H9 (cell line): ENCODE measurements around the gene JARID2. TPM values are rescaled to one million over a fixed set of nuclear protein-coding genes. Genes with fewer than 3 reads are reported as not detected.
A peak's percentile ranks its signal among the peaks of the same experiment; 100 is the strongest.

Experiments
- DNase-seq: peaks from one replicate; pipeline ENCODE4 v3.0.0-alpha.2; 2017
- H2AFZ ChIP-seq: one replicate; pipeline ENCODE4 v1.6.1; 2013; ENCODE audit warnings: mild to moderate bottlenecking, low read length, control low read depth, moderate library complexity
- H2AK5ac ChIP-seq: 2 replicates; pipeline ENCODE4 v1.6.1; 2013; ENCODE audit warnings: low read length, control low read depth, mixed read lengths; ENCODE audit not compliant: insufficient read length
- H2BK120ac ChIP-seq: one replicate; pipeline ENCODE4 v1.6.1; 2013; ENCODE audit warnings: low read depth, mild to moderate bottlenecking, low read length, control low read depth, inconsistent platforms; ENCODE audit not compliant: poor library complexity, severe bottlenecking
- H2BK12ac ChIP-seq: 2 replicates; pipeline ENCODE4 v1.6.1; 2013; ENCODE audit warnings: low read length, control low read depth, mixed read lengths, low read depth; ENCODE audit not compliant: insufficient read length
- H2BK15ac ChIP-seq: 2 replicates; pipeline ENCODE4 v1.6.1; 2013; ENCODE audit warnings: low read depth, low read length, control low read depth
- H2BK20ac ChIP-seq: one replicate; pipeline ENCODE4 v1.6.1; 2013; ENCODE audit warnings: low read depth, mild to moderate bottlenecking, low read length, control low read depth, inconsistent platforms; ENCODE audit not compliant: poor library complexity, severe bottlenecking
- H2BK5ac ChIP-seq: 2 replicates; pipeline ENCODE4 v1.6.1; 2013; ENCODE audit warnings: low read length, control low read depth, mixed read lengths; ENCODE audit not compliant: insufficient read length
- H3K14ac ChIP-seq: 2 replicates; pipeline ENCODE4 v1.6.1; 2013; ENCODE audit warnings: low read length, control low read depth; ENCODE audit not compliant: insufficient read depth
- H3K18ac ChIP-seq: 2 replicates; pipeline ENCODE4 v1.6.1; 2013; ENCODE audit warnings: low read depth, mild to moderate bottlenecking, mixed read lengths, low read length, control low read depth; ENCODE audit not compliant: insufficient read length
- H3K23ac ChIP-seq: 2 replicates; pipeline ENCODE4 v1.6.1; 2013; ENCODE audit warnings: low read length, control low read depth, mixed read lengths, low read depth; ENCODE audit not compliant: insufficient read length
- H3K23me2 ChIP-seq: 2 replicates; pipeline ENCODE4 v1.6.1; 2013; ENCODE audit warnings: low read depth, mild to moderate bottlenecking, mixed read lengths, low read length, control low read depth; ENCODE audit not compliant: insufficient read length, poor library complexity, severe bottlenecking
- H3K27ac ChIP-seq: 2 replicates; pipeline ENCODE4 v1.5.1; 2013; ENCODE audit warnings: low read length, control low read depth, mixed read lengths, low read depth; ENCODE audit not compliant: insufficient read length
- H3K27me3 ChIP-seq: 2 replicates; pipeline ENCODE4 v1.6.1; 2013; ENCODE audit warnings: low read length, control low read depth, inconsistent platforms; ENCODE audit not compliant: insufficient read depth
- H3K4ac ChIP-seq: 2 replicates; pipeline ENCODE4 v1.6.1; 2013; ENCODE audit warnings: low read depth, mild to moderate bottlenecking, control low read depth, inconsistent platforms, low read length, moderate library complexity
- H3K4me1 ChIP-seq: 2 replicates; pipeline ENCODE4 v1.6.1; 2013; ENCODE audit warnings: low read length, control low read depth, inconsistent platforms; ENCODE audit not compliant: insufficient read depth
- H3K4me2 ChIP-seq: 2 replicates; pipeline ENCODE4 v1.6.1; 2013; ENCODE audit warnings: low read length, control low read depth, mixed read lengths; ENCODE audit not compliant: insufficient read length, insufficient read depth
- H3K56ac ChIP-seq: 2 replicates; pipeline ENCODE4 v1.6.1; 2013; ENCODE audit warnings: low read depth, mild to moderate bottlenecking, mixed read lengths, low read length, control low read depth; ENCODE audit not compliant: insufficient read length
- H3K79me1 ChIP-seq: 2 replicates; pipeline ENCODE4 v1.6.1; 2013; ENCODE audit warnings: low read depth, mild to moderate bottlenecking, moderate library complexity, low read length, control low read depth, inconsistent platforms; ENCODE audit not compliant: insufficient read depth, poor library complexity, severe bottlenecking
- H3K79me2 ChIP-seq: 2 replicates; pipeline ENCODE4 v1.6.1; 2013; ENCODE audit warnings: low read length, control low read depth, inconsistent platforms; ENCODE audit not compliant: insufficient read depth
- H3K9ac ChIP-seq: 2 replicates; pipeline ENCODE4 v1.6.1; 2013; ENCODE audit warnings: low read length, control low read depth, mixed read lengths; ENCODE audit not compliant: insufficient read length; ENCODE audit errors: extremely low read depth
- H3K9me3 ChIP-seq: one replicate; pipeline ENCODE4 v1.6.1; 2013; ENCODE audit warnings: low read depth, low read length, inconsistent platforms; ENCODE audit not compliant: control insufficient read depth
- H3T11ph ChIP-seq: one replicate; pipeline ENCODE4 v1.6.1; 2013; ENCODE audit warnings: mild to moderate bottlenecking, low read length, control low read depth, inconsistent platforms
- H4K20me1 ChIP-seq: one replicate; pipeline ENCODE4 v1.6.1; 2013; ENCODE audit not compliant: control insufficient read depth, insufficient read length, insufficient read depth
- H4K5ac ChIP-seq: 2 replicates; pipeline ENCODE4 v1.6.1; 2013; ENCODE audit warnings: low read depth, mild to moderate bottlenecking, mixed read lengths, low read length, control low read depth; ENCODE audit not compliant: insufficient read length
- H4K8ac ChIP-seq: replicated peaks from 2 replicates; pipeline ENCODE4 v1.6.1; 2013; ENCODE audit warnings: low read length, control low read depth, mixed read lengths, low read depth; ENCODE audit not compliant: insufficient read length
- H4K91ac ChIP-seq: 2 replicates; pipeline ENCODE4 v1.6.1; 2013; ENCODE audit warnings: low read depth, mild to moderate bottlenecking, moderate library complexity, mixed read lengths, low read length, control low read depth; ENCODE audit not compliant: insufficient read length
- H3K27ac Mint-ChIP-seq, 3 experiments: 2 replicates in 2 of 3; 3 replicates in 1 of 3; pipeline ENCODE4 v1.8.0; 2020 to 2021; ENCODE audit warnings: mixed read lengths in 3 of 3, mild to moderate bottlenecking in 1 of 3, moderate library complexity in 1 of 3
- H3K27me3 Mint-ChIP-seq: 2 replicates; pipeline ENCODE4 v1.8.0; 2021; ENCODE audit warnings: low read depth, mild to moderate bottlenecking, moderate library complexity, mixed read lengths
- H3K36me3 Mint-ChIP-seq, 3 experiments: 2 replicates in 2 of 3; 3 replicates in 1 of 3; pipeline ENCODE4 v1.8.0; 2020 to 2021; ENCODE audit warnings: low read depth in 3 of 3, mixed read lengths in 3 of 3; ENCODE audit not compliant: insufficient read depth in 1 of 3
- H3K4me1 Mint-ChIP-seq, 2 experiments: 2 replicates each; pipeline ENCODE4 v1.8.0; 2020; ENCODE audit warnings: mixed read lengths in 2 of 2
- H3K4me3 Mint-ChIP-seq, 2 experiments: 2 replicates in 1 of 2; 3 replicates in 1 of 2; pipeline ENCODE4 v1.8.0; 2020 to 2021; ENCODE audit warnings: mild to moderate bottlenecking in 2 of 2, mixed read lengths in 2 of 2, moderate library complexity in 1 of 2
- H3K9me3 Mint-ChIP-seq, 2 experiments: 2 replicates in 1 of 2; 3 replicates in 1 of 2; pipeline ENCODE4 v1.8.0; 2020; ENCODE audit warnings: mild to moderate bottlenecking in 2 of 2, mixed read lengths in 2 of 2, moderate library complexity in 1 of 2
- CTCF ChIP-seq: fragments of 200-600 bp; sonication (generic); conservative IDR thresholded peaks from 3 replicates; pipeline ENCODE4 v1.8.0; 2021; ENCODE audit warnings: antibody characterized with exemption, mild to moderate bottlenecking
- WGBS: extraction: QIAGEN DNeasy Blood & Tissue Kit; methylation state at CpG from one replicate; pipeline ENCODE4 v1.1.7; 2013; ENCODE audit warnings: missing lambda C conversion rate, low lambda C conversion rate, mixed read lengths; ENCODE audit not compliant: insufficient read length; ENCODE audit errors: extremely low coverage; 5-methylcytosine and 5-hydroxymethylcytosine counted together
- total RNA-seq: library from RNA; stranded (reverse); gene quantifications from 2 replicates; pipeline ENCODE4 v1.2.1, GENCODE V29; 2021

The JARID2 gene
- total RNA-seq, 1 experiment from 2014 or later, result 174 TPM

- Histone ChIP-seq H3T11ph (no peak overlapping the region), H3K18ac (no peak overlapping the region), H3K27ac (no peak overlapping the region), H4K8ac (no peak overlapping the region), H2AK5ac (no peak overlapping the region), H3K79me1 (no peaks in the 10 kb centered on the region), H4K20me1 (peaks cover 2% of the 10 kb centered on the region), H3K79me2 (peaks cover 88% of the 10 kb centered on the region), H2BK120ac (no peak overlapping the region), H3K27me3 (no peaks in the 10 kb centered on the region), H2BK15ac (no peak overlapping the region), H3K9ac (no peak overlapping the region), H3K9me3 (no peaks in the 10 kb centered on the region), H3K14ac (no peak overlapping the region), H4K91ac (no peak overlapping the region), H3K23ac (no peak overlapping the region), H2AFZ (no peak overlapping the region), H2BK5ac (no peak overlapping the region), H3K4me1 (peaks cover 16% of the 10 kb centered on the region; the same call in 1 of the 2 replicates), H3K23me2 (no peaks in the 10 kb centered on the region), H3K4me2 (no peak overlapping the region), H3K56ac (no peak overlapping the region), H2BK20ac (no peak overlapping the region), H2BK12ac (no peak overlapping the region), H4K5ac (no peak overlapping the region), H3K4ac (no peak overlapping the region)
- no peak overlapping the region for H3K4me3 Mint-ChIP-seq
- peaks cover 80 to 86% of the 10 kb centered on the region in 2 experiments for H3K4me1 Mint-ChIP-seq
- H3K27ac Mint-ChIP-seq, result peak overlapping the region in 2 of 3 experiments; percentile 14 to 83; a peak in 1 of 7 replicates
- peaks cover 0 to 7% (median 0%) of the 10 kb centered on the region in 3 experiments; a peak in 1 of 7 replicates for H3K36me3 Mint-ChIP-seq
- H3K9me3 Mint-ChIP-seq, result no peaks in the 10 kb centered on the region
- no peak for DNase-seq
- H3K27me3 Mint-ChIP-seq, result no peaks in the 10 kb centered on the region
- TF ChIP-seq CTCF, result no peak
- no CpG with 5 or more reads among the region's 4 CpGs for WGBS
Observed at GRCh38 chr6:15348528-15348927, 102.7 kb downstream of the JARID2 start.
